NT2/D1 (cell line): Measurements from ENCODE around the gene ANKRD34A.
A peak's percentile ranks its signal among the peaks of the same experiment; 100 is the strongest.

Experiments
- DNase-seq: peaks from one replicate; pipeline ENCODE4 v3.0.0-alpha.2; 2011; ENCODE audit warnings: low read depth, low spot score
- H3K27me3 ChIP-seq: 2 replicates; pipeline ENCODE4 v1.6.0; 2011; ENCODE audit warnings: mild to moderate bottlenecking; ENCODE audit not compliant: insufficient read length, insufficient read depth
- H3K36me3 ChIP-seq: 2 replicates; pipeline ENCODE4 v1.6.1; 2011; ENCODE audit warnings: mild to moderate bottlenecking, low read length, mixed read lengths; ENCODE audit not compliant: insufficient read depth, insufficient read length
- H3K4me1 ChIP-seq: 2 replicates; pipeline ENCODE4 v1.5.1; 2011; ENCODE audit not compliant: insufficient read depth, insufficient read length
- H3K4me3 ChIP-seq: 2 replicates; pipeline ENCODE4 v1.5.1; 2011; ENCODE audit warnings: low read depth; ENCODE audit not compliant: insufficient read length
- H3K9ac ChIP-seq: 2 replicates; pipeline ENCODE4 v1.6.0; 2011; ENCODE audit warnings: low read depth; ENCODE audit not compliant: insufficient read length
- H3K9me3 ChIP-seq: 2 replicates; pipeline ENCODE4 v1.5.1; 2011; ENCODE audit warnings: mild to moderate bottlenecking, low read length; ENCODE audit not compliant: insufficient read depth
- SUZ12 ChIP-seq: IDR thresholded peaks from 2 replicates; pipeline ENCODE4 v1.6.1; 2011; ENCODE audit not compliant: insufficient read length, insufficient read depth; ENCODE audit errors: extremely low read depth
- YY1 ChIP-seq: IDR thresholded peaks from 2 replicates; pipeline ENCODE4 v1.6.1; 2011; ENCODE audit not compliant: insufficient read length, insufficient read depth
- ZNF274 ChIP-seq: IDR thresholded peaks from 2 replicates; pipeline ENCODE4 v1.6.1; 2011; ENCODE audit warnings: mild to moderate bottlenecking, low read depth, low read length

ANKRD34A gene

GRCh38 chr1:145977016-145977415, 12.6 kb upstream of the ANKRD34A start:
- Histone ChIP-seq H3K9ac (no peak overlapping the region), H3K27me3 (no peaks in the 10 kb centered on the region)
- TF ChIP-seq YY1 (no peak), SUZ12 (no peak), ZNF274 (no peak)

GRCh38 chr1:145975216-145975615, 10.8 kb upstream of the ANKRD34A start:
- Histone ChIP-seq H3K9me3 (no peaks in the 10 kb centered on the region), H3K27me3 (no peaks in the 10 kb centered on the region), H3K4me1 (peaks cover 6% of the 10 kb centered on the region), H3K4me3 (no peak overlapping the region), H3K36me3 (no peaks in the 10 kb centered on the region), H3K9ac (no peak overlapping the region)
- DNase-seq: no peak
- TF ChIP-seq YY1 (no peak), SUZ12 (no peak), ZNF274 (no peak)

More at GRCh38 chr1:145977016-145977415, 12.6 kb upstream of the ANKRD34A start:
- H3K4me1 ChIP-seq: peaks cover 6% of the 10 kb centered on the region
- no peaks in the 10 kb centered on the region for H3K36me3 ChIP-seq
- DNase-seq: no peak
- no peaks in the 10 kb centered on the region for H3K9me3 ChIP-seq
- no peak overlapping the region for H3K4me3 ChIP-seq

DNA sequence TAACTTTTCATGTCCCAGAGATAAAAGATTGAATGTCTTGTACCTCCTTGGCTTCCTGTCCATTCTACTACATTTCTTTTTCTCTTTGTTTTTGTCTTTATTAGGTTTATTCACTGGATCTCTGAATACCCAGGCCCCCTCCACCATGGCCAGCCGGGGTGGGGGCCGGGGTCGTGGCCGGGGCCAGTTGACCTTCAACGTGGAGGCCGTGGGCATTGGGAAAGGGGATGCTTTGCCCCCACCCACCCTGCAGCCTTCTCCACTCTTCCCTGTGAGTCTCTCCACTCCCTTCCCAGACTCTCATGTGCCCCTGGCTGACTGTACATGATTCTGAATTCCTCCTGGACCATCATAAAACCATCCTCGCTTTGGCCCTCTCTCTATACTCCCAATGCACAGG, 10.3 kb upstream of the ANKRD34A start:
- Histone ChIP-seq H3K36me3 (no peaks in the 10 kb centered on the region), H3K4me1 (peaks cover 6% of the 10 kb centered on the region), H3K9me3 (no peaks in the 10 kb centered on the region), H3K27me3 (no peaks in the 10 kb centered on the region), H3K9ac (no peak overlapping the region), H3K4me3 (no peak overlapping the region)
- DNase-seq: no peak
- TF ChIP-seq SUZ12 (no peak), ZNF274 (no peak), YY1 (no peak)

- H3K36me3 ChIP-seq: no peaks in the 10 kb centered on the region
Observed at GRCh38 chr1:145972580-145972979, 8.2 kb upstream of the ANKRD34A start.

DNA sequence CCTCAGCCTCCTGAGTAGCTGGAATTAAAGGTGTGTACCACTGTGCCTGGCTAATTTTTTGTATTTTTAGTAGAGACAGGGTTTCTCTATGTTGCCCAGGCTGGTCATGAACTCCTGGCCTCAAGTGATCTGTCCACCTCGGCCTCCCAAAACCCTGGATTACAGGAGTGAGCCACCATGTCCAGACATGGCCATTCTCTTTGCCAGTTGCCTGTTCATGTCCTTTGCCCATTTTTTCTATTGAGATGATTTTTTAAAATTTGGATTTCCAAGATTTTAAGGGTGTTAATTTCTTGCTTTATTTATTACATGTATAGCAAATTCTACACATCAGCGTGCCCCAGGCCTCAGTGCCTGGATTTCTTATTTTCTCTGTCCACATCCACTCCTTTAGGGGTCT, 2.9 kb upstream of the ANKRD34A start:
- no peak for TF ChIP-seq ZNF274
- TF ChIP-seq YY1: no peak
- no peak for TF ChIP-seq SUZ12
- no peak overlapping the region for H3K4me3 ChIP-seq
- peaks cover 4% of the 10 kb centered on the region for H3K4me1 ChIP-seq
- H3K36me3 ChIP-seq: no peaks in the 10 kb centered on the region
- peaks cover 32% of the 10 kb centered on the region for H3K27me3 ChIP-seq
- DNase-seq: no peak
- no peak overlapping the region for H3K9ac ChIP-seq
- peaks cover 16% of the 10 kb centered on the region for H3K9me3 ChIP-seq

More at GRCh38 chr1:145972580-145972979, 8.2 kb upstream of the ANKRD34A start:
- no peak overlapping the region for H3K9ac ChIP-seq
- no peaks in the 10 kb centered on the region for H3K4me1 ChIP-seq
- no peak for DNase-seq
- no peaks in the 10 kb centered on the region for H3K27me3 ChIP-seq
- no peak overlapping the region for H3K4me3 ChIP-seq
- TF ChIP-seq ZNF274 (no peak), SUZ12 (no peak), YY1 (no peak)
- peaks cover 6% of the 10 kb centered on the region for H3K9me3 ChIP-seq

GRCh38 chr1:145965119-145965744, 857 bp upstream of the ANKRD34A start:
- peak overlapping the region; percentile 59 for H3K4me3 ChIP-seq
- peaks cover 17% of the 10 kb centered on the region for H3K4me1 ChIP-seq
- DNase-seq: no peak
- TF ChIP-seq ZNF274 (no peak), YY1 (no peak), SUZ12 (no peak)
- peaks cover 16% of the 10 kb centered on the region for H3K9me3 ChIP-seq
- H3K27me3 ChIP-seq: peaks cover 53% of the 10 kb centered on the region
- H3K9ac ChIP-seq: peak overlapping the region; percentile 77
- H3K36me3 ChIP-seq: no peaks in the 10 kb centered on the region

DNA sequence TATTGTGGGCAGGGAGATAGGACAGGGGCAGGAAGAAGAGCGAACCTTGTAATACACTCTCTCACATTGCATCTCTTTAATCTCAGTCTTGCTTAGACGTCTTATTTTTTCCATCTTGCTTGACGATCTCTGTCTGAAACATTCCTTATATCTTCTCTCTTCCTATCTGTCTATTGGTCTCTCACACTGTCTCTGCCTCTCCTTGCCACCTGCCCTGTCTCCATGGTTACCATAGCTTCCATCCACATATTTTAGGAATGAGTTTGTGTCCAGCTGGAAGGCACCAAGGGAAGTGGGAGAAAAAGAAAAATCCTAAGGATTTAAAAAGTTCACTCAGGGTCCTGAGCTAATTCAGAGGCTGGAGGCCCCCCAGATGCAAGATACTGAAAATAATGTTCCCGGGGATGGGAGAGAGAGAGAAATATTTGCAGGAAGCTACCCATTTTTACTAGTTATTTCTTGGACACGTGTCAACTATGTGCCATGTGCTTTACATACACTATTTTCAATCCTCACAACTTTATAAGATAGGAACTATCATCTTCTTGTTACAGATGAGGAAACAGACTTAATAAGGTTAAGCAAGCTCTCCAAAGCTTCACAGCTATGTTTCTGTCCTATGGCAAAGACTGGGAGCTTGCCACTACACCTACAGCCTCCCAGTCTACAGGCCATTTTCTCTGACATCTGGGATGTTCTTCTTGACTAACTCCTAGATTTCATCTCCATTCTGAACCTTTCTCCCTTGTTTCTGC, 933 bp downstream of the ANKRD34A start:
- H3K4me1 ChIP-seq: peaks cover 20% of the 10 kb centered on the region
- no peak overlapping the region for H3K4me3 ChIP-seq
- no peaks in the 10 kb centered on the region for H3K36me3 ChIP-seq
- no peak for TF ChIP-seq YY1
- no peak for TF ChIP-seq ZNF274
- TF ChIP-seq SUZ12: no peak
- peaks cover 16% of the 10 kb centered on the region for H3K9me3 ChIP-seq
- no peak overlapping the region for H3K9ac ChIP-seq
- H3K27me3 ChIP-seq: peaks cover 70% of the 10 kb centered on the region
- no peak for DNase-seq
